Activated CD8-positive, alpha-beta memory T cell treated with anti-CD3 and anti-CD28 coated beads, Interleukin-2, amount 10 ng/mL, durations not matched to agents 7 days and 5 days (primary cell): ENCODE data around the gene PRAMEF18. TPM values are rescaled to one million over a fixed set of nuclear protein-coding genes. Genes with fewer than 3 reads are reported as not detected.
"Not testable (repeated sequence)": the region's sequence is repeated elsewhere in the genome, so short reads cannot be mapped to it uniquely, and the experiment has no call there.

ENCODE experiments used
- ATAC-seq: fragments of 150-1000 bp; cut with Tn5 transposase; one replicate; pipeline ENCODE4 v1.10.0; 2021; ENCODE audit warnings: moderate library complexity
- CTCF ChIA-PET: fragments of 350-600 bp; sonication (Branson Sonifier 250); formaldehyde crosslinking; loops from one replicate; lab custom pipeline; 2021; ENCODE audit warnings: antibody characterized with exemption; lab: Charles Lee
- DNase-seq: peaks from one replicate; pipeline ENCODE4 v3.0.0-alpha.2; 2020
- H3K27ac Mint-ChIP-seq: one replicate; pipeline ENCODE4 v1.8.0; 2021; ENCODE audit warnings: mild to moderate bottlenecking, mixed read lengths
- H3K27me3 Mint-ChIP-seq: one replicate; pipeline ENCODE4 v1.8.0; 2021; ENCODE audit warnings: mixed read lengths
- H3K36me3 Mint-ChIP-seq: one replicate; pipeline ENCODE4 v1.8.0; 2021; ENCODE audit warnings: mild to moderate bottlenecking, mixed read lengths
- H3K4me1 Mint-ChIP-seq: one replicate; pipeline ENCODE4 v1.8.0; 2021; ENCODE audit warnings: mixed read lengths
- H3K4me3 Mint-ChIP-seq: one replicate; pipeline ENCODE4 v1.8.0; 2021; ENCODE audit warnings: mild to moderate bottlenecking, moderate library complexity, mixed read lengths
- H3K9me3 Mint-ChIP-seq: one replicate; pipeline ENCODE4 v1.8.0; 2022; ENCODE audit warnings: low read depth, mixed read lengths
- total RNA-seq, 2 experiments: library from RNA; stranded (reverse); gene quantifications; one replicate each; pipeline ENCODE4 v1.2.3, GENCODE V29; 2021

The PRAMEF18 gene
- total RNA-seq, 2 experiments from 2014 or later: not detected

DNA sequence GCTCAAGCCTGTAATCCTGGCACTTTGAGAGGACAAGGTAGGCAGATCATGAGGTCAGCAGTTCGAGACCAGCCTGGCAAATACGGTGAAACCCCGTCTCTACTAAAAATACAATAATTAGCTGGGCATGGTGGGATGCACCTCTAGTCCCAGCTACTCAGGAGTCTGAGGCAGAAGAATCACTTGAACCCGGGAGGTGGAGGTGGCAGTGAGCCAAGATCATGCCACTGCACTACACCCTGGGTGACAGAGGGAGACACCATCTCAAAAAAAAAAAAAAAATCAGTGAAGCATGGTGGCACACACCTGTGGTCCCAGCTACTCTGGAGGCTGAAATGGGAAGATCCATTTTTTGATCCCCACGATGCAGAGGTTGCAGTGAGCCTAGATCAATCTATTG lies 4.1 kb upstream of the PRAMEF18 start:
- DNase-seq, H3K36me3 Mint-ChIP-seq, H3K4me1 Mint-ChIP-seq, H3K4me3 Mint-ChIP-seq, ATAC-seq, H3K9me3 Mint-ChIP-seq, H3K27ac Mint-ChIP-seq, CTCF ChIA-PET, H3K27me3 Mint-ChIP-seq: not testable (repeated sequence)

DNA sequence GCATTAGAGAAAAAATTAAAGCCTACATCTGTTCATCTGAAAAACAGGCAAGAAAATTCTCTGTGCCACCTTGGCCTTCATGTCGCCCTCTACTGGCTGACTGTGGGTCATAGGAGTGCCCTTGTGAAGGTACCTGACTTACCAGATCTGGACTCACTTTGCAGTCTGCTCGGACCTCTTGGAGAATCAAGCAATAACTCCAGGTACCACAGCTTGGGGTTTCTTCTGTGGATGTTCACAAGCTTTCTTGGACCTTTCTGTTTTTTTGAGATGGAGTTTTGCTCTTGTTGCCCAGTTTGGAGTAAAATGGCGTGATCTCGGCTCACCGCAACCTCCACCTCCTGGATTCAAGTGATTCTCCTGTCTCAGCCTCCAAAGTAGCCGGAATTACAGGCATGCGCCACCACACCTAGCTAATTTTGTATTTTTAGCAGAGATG lies 2.4 kb upstream of the PRAMEF18 start:
- H3K4me1 Mint-ChIP-seq: no peaks in the 10 kb centered on the region
- no peak overlapping the region for H3K4me3 Mint-ChIP-seq
- H3K27ac Mint-ChIP-seq: no peak overlapping the region
- no peak for ATAC-seq
- peak; percentile 62 for DNase-seq
- CTCF ChIA-PET: interaction anchor here (0.7 kb wide), 1 partner anchor 9 kb away, joined by 4 read pairs; no protein-coding TSS in a partner anchor
- H3K9me3 Mint-ChIP-seq: no peaks in the 10 kb centered on the region
- no peaks in the 10 kb centered on the region for H3K36me3 Mint-ChIP-seq
- H3K27me3 Mint-ChIP-seq: no peaks in the 10 kb centered on the region

DNA sequence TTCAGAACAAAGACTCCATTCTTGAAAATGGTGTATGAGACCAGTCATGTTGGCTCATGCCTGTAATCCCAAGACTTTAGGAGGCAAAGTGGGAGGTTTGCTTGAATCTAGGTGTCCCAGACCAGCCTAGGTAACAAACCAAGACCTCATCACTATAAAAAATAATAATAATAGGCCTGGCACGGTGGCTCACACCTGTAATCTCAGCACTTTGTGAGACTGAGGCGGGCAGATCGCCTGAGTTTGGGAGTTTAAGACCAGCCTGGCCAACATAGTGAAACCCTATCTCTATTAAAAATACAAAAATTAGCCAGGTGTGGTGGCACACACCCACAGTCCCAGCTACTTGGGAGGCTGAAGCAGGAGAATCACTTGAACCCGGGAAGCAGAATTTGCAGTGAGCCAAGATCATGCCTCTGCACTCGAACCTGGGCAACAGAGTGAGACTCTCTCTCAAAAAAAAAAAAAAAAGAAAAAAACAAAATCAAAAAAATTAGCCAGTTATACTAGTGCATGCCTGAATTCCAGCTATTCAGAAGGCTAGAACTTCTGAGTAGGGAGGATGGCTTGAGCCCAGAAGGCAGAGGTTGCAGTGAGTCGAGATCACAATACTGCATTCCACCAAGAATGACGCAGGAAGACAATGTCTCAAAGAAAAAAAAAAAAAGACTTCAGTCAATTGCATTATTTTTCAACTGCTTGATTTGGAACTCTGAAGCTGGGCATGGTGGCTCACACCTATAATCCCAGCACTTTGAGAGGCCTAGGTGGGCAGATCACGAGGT lies 1.5 kb upstream of the PRAMEF18 start:
- not testable (repeated sequence) for H3K27me3 Mint-ChIP-seq, H3K9me3 Mint-ChIP-seq, H3K27ac Mint-ChIP-seq, DNase-seq, H3K4me3 Mint-ChIP-seq, H3K4me1 Mint-ChIP-seq, H3K36me3 Mint-ChIP-seq, ATAC-seq
- CTCF ChIA-PET: interaction anchor here (0.7 kb wide), 1 partner anchor 10 kb away, joined by 4 read pairs; no protein-coding TSS in a partner anchor

DNA sequence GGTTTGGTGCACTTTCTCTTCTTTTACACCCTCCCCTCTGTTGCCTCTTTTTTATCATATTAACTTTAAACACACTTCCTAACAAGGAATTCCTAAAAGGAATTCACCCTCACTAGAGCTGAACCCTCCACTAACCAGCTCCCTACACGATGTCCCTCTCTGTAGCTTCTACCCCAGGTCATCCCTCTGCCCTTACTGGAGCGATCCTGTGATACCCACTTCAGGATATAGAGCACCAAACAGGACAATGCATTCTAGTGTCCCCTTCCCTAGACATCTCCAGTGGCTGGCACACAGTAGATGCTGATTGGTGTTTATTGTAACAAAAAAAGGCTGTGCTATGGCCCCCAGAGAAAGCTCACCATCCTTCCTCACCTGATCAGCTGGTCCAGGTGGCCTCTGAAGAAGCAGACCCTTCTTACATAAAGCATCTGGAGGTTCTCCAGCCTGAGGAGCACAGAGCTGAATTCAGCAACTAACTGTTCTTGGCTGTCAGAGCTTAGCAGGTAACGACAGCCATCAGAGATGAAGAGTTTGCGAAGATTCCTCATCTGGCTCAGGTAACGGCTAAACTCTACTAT lies 1.4 kb downstream of the PRAMEF18 start:
- Mint-ChIP-seq H3K4me1 (no peaks in the 10 kb centered on the region), H3K9me3 (no peaks in the 10 kb centered on the region), H3K27ac (no peak overlapping the region), H3K27me3 (no peaks in the 10 kb centered on the region), H3K4me3 (no peak overlapping the region), H3K36me3 (no peaks in the 10 kb centered on the region)
- DNase-seq: peak; percentile 33
- ATAC-seq: no peak
- CTCF ChIA-PET: no interaction called here

DNA sequence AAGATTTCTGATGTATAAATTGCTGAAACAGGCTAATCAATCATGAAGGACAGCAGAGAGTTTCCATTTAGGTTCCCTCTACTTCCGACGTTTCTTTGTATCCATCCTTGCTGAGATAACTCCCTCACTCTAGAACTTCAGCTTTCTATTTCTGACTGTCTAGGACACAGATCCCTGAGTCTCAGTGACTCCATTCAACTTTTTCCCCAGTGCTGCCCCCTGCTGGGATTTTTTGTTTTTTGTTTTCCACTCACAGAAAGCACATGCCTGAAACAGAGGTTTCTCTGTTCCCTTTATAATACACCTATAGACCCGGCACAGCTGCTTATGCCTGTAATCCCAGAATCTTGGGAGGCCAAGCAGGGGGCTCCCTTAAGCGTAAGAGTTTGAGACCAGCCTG lies 3.2 kb downstream of the PRAMEF18 start:
- H3K4me3 Mint-ChIP-seq, ATAC-seq, DNase-seq, H3K27me3 Mint-ChIP-seq, H3K9me3 Mint-ChIP-seq, H3K36me3 Mint-ChIP-seq, CTCF ChIA-PET, H3K4me1 Mint-ChIP-seq, H3K27ac Mint-ChIP-seq: not testable (repeated sequence)

DNA sequence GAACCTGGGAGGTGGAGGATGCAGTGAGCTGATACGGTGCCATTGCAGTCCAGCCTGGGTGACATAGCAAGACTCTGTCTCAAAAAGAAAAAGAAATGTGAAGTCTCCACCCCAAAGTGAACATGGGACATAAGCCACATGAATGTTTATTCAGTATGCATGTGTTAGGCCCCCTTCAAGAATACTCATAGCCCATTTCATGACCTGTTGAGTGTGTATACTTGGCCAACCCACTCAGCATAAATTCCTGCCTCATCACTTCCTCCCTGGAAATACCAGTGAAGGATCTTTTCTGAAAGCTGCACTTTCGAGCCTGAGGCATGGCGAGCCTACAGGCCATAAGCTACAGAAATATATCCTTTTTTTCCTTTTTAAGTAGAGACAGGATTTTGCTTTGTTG lies 6.8 kb downstream of the PRAMEF18 start:
- ATAC-seq, H3K4me3 Mint-ChIP-seq, CTCF ChIA-PET, DNase-seq, H3K27ac Mint-ChIP-seq, H3K4me1 Mint-ChIP-seq, H3K36me3 Mint-ChIP-seq, H3K27me3 Mint-ChIP-seq, H3K9me3 Mint-ChIP-seq: not testable (repeated sequence)

DNA sequence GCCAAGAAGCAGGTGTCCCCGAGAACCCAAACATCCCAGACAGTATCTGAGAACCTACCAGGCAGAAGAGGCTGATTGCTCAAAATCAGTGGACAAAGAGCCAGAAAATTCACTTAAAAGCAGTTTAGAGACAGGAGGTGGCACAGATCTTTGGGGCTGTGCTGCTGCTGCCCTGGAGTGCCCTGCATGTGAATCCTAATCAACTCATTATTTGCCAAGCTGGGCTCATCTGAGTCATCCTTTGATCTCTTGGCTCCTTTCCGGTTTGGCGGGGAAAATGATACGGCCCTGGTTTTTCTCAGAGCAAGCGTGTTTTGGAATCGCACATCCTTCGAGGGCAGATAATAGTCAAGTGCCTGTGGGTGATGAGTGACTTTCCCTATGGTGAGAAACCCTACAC lies 9.3 kb downstream of the PRAMEF18 start:
- DNase-seq, H3K4me1 Mint-ChIP-seq, H3K36me3 Mint-ChIP-seq, CTCF ChIA-PET, H3K27ac Mint-ChIP-seq, H3K27me3 Mint-ChIP-seq, H3K9me3 Mint-ChIP-seq, ATAC-seq, H3K4me3 Mint-ChIP-seq: not testable (repeated sequence)

DNA sequence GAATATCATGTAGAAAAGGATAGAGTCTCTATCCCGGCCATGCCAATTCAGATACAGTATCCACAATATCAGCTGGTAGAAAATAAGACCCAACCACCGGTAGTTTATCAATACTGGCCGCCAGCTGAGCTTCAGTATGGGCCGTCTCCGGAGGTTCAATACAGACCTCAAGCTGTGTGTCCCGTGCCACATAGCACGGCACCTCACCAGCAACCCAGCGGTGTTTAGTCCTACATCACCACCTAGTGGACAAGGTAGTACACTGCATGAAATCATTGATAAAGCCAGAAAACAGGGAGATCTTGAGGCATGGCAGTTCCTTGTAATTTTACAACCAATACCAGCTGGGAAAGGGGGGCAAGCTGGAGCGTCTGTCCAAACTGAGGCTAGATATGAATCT lies 17.2 kb downstream of the PRAMEF18 start:
- DNase-seq, H3K4me1 Mint-ChIP-seq, H3K36me3 Mint-ChIP-seq, H3K27me3 Mint-ChIP-seq, ATAC-seq, CTCF ChIA-PET, H3K27ac Mint-ChIP-seq, H3K9me3 Mint-ChIP-seq, H3K4me3 Mint-ChIP-seq: not testable (repeated sequence)

DNA sequence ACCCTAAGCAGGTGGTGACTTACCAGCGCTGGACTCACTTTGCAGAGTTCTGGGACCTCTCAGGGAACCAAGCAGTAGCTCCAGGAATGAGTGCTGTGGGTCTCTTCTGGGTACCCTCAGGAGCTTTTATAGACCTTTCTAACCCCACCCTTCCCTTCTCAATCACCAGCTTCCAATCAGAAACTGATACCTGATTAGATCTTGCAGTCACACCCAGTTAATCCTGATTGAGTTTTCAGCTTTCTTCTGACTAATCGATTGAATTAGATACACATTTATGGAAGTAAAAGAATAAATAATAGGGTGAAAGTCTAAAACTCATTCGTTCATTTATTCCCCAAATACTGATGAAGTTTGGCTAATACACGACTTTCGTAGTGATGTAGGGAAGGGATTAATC lies 24.6 kb downstream of the PRAMEF18 start, which contains the start of gene PRAMEF13:
PRAMEF13 (minus strand) TSS at position 101 of the 400 bp plus-strand sequence. CDS start 1,820 bp downstream, outside the sequence.
- H3K9me3 Mint-ChIP-seq, H3K27ac Mint-ChIP-seq, DNase-seq, H3K36me3 Mint-ChIP-seq, CTCF ChIA-PET, ATAC-seq, H3K27me3 Mint-ChIP-seq, H3K4me3 Mint-ChIP-seq, H3K4me1 Mint-ChIP-seq: not testable (repeated sequence)

Other genes starting within 250 kb of the PRAMEF18 start
- gene PRAMEF27, start 169.6 kb downstream of the PRAMEF18 start, total RNA-seq: not detected
- not detected for gene HNRNPCL3, start 165.4 kb downstream of the PRAMEF18 start, total RNA-seq
- gene PRAMEF25, start 155.4 kb downstream of the PRAMEF18 start, total RNA-seq: not detected
- not detected for gene HNRNPCL2, start 109.3 kb downstream of the PRAMEF18 start, total RNA-seq
- not detected for gene PRAMEF26, start 70.1 kb downstream of the PRAMEF18 start, total RNA-seq
- gene HNRNPCL4, start 60.5 kb downstream of the PRAMEF18 start, total RNA-seq: not detected
- gene PRAMEF9, start 54.3 kb downstream of the PRAMEF18 start, total RNA-seq: not detected
- gene PRAMEF13, start 24.7 kb downstream of the PRAMEF18 start, total RNA-seq: not detected
- not detected for gene PRAMEF5, start 28.0 kb upstream of the PRAMEF18 start, total RNA-seq
- gene PRAMEF8, start 59.0 kb upstream of the PRAMEF18 start, total RNA-seq: not detected
- not detected for gene PRAMEF33, start 77.4 kb upstream of the PRAMEF18 start, total RNA-seq
- gene PRAMEF15, start 89.4 kb upstream of the PRAMEF18 start, total RNA-seq: not detected
- not detected for gene PRAMEF14, start 121.0 kb upstream of the PRAMEF18 start, total RNA-seq
- gene PRAMEF19, start 145.8 kb upstream of the PRAMEF18 start, total RNA-seq: not detected
- gene PRAMEF17, start 163.5 kb upstream of the PRAMEF18 start, total RNA-seq: not detected
- gene PRAMEF20, start 184.3 kb upstream of the PRAMEF18 start, total RNA-seq: not detected